ENCODE results near the gene MYOZ2. TPM values are rescaled to one million over a fixed set of nuclear protein-coding genes. Genes with fewer than 3 reads are reported as not detected.

MYOZ2 gene
- total RNA-seq, 1 experiment from 2014 or later: not detected

- Mint-ChIP-seq H3K9me3 (ENCODE audit: unreplicated experiment) (no peaks in the 10 kb centered on the region), H3K27ac (ENCODE audit: low read depth, unreplicated experiment) (no peak overlapping the region)
These were observed 13.5 kb downstream of the MYOZ2 start for GRCh38 chr4:119149110-119149509.

DNA sequence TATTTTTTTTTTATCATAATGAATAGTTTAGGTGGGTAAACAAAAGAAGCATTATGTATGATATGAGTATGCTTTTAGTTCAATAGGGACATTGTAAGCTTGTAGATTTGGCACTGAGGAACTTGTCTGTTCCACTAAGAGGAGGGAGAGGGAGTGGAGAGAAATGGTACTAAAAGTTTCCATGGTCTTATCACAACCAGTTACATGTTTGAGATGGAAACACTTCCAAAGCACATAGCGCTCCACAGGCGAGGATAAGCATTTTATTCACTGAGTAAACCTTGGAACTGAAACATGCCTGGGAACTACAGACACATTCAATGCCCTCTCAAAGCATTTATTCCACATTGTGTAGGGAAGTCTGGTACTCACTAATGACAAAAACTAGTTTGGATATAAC, 15.5 kb downstream of the MYOZ2 start:
- CTCF ChIA-PET: no interaction called here
- Mint-ChIP-seq H3K9me3 (ENCODE audit: unreplicated experiment) (peaks cover 6% of the 10 kb centered on the region), H3K4me1 (ENCODE audit: insufficient read depth, unreplicated experiment) (no peaks in the 10 kb centered on the region), H3K36me3 (ENCODE audit: insufficient read depth, unreplicated experiment) (no peaks in the 10 kb centered on the region), H3K27ac (ENCODE audit: low read depth, unreplicated experiment) (no peak overlapping the region), H3K4me3 (ENCODE audit: unreplicated experiment) (no peak overlapping the region), H3K27me3 (ENCODE audit: insufficient read depth, unreplicated experiment) (no peaks in the 10 kb centered on the region)
- POLR2A ChIA-PET: no interaction called here
- no peak for DNase-seq (ENCODE audit: unreplicated experiment)
- no TSS peak for BruUV-seq (replicated peaks)
- intact Hi-C loops (cut with micrococcal nuclease): no loop called here
- no peak for TF ChIP-seq CTCF (IDR thresholded peaks at IDR 0.05; ENCODE audit: unreplicated experiment)

More at GRCh38 chr4:119149110-119149509, 13.5 kb downstream of the MYOZ2 start:
- intact Hi-C loops (cut with micrococcal nuclease): no loop called here
- Mint-ChIP-seq H3K4me1 (ENCODE audit: insufficient read depth, unreplicated experiment) (no peaks in the 10 kb centered on the region), H3K4me3 (ENCODE audit: unreplicated experiment) (no peak overlapping the region), H3K27me3 (ENCODE audit: insufficient read depth, unreplicated experiment) (no peaks in the 10 kb centered on the region), H3K36me3 (ENCODE audit: insufficient read depth, unreplicated experiment) (no peaks in the 10 kb centered on the region)
- ChIA-PET POLR2A (no interaction called here), CTCF (interaction anchor here (1.3 to 1.4 kb wide), 2 partner anchors 15 to 62 kb away, joined by 4 read pairs; no protein-coding TSS in a partner anchor)
- TF ChIP-seq CTCF (IDR thresholded peaks at IDR 0.05; ENCODE audit: unreplicated experiment): no peak
- no TSS peak for BruUV-seq (replicated peaks)
- no peak for DNase-seq (ENCODE audit: unreplicated experiment)

GRCh38 chr4:119152741-119153140, 17.1 kb downstream of the MYOZ2 start:
- DNase-seq (ENCODE audit: unreplicated experiment): no peak
- Mint-ChIP-seq H3K27ac (ENCODE audit: low read depth, unreplicated experiment) (no peak overlapping the region), H3K4me1 (ENCODE audit: insufficient read depth, unreplicated experiment) (no peaks in the 10 kb centered on the region), H3K4me3 (ENCODE audit: unreplicated experiment) (no peak overlapping the region), H3K36me3 (ENCODE audit: insufficient read depth, unreplicated experiment) (no peaks in the 10 kb centered on the region), H3K9me3 (ENCODE audit: unreplicated experiment) (peaks cover 6% of the 10 kb centered on the region), H3K27me3 (ENCODE audit: insufficient read depth, unreplicated experiment) (no peaks in the 10 kb centered on the region)
- no TSS peak for BruUV-seq (replicated peaks)
- POLR2A ChIA-PET: no interaction called here
- no peak for TF ChIP-seq CTCF (IDR thresholded peaks at IDR 0.05; ENCODE audit: unreplicated experiment)
- intact Hi-C loops (cut with micrococcal nuclease): no loop called here
- CTCF ChIA-PET: no interaction called here

DNA sequence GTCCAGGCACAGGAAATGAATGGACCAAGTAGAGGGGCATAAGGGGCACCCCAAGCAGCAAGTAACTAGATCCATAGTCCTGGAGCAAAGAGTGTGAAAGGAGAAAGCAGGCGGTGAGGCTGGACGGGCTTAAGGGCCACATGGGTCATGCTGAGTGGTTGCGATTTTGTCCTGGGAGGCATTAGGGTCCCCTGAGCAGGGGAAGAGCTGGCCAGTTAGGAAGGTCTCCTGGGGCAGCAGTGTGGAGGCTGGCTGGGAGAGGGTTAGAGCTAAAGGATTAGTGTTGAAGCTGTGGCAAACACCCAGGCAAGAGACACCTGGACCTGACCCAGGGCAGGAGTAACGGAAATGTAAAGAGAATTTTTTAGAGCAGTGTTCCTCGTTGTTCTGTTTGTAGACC, 26.5 kb downstream of the MYOZ2 start:
- no peak overlapping the region for H3K4me3 Mint-ChIP-seq (ENCODE audit: unreplicated experiment)
- CTCF ChIA-PET: no interaction called here
- no peak overlapping the region for H3K27ac Mint-ChIP-seq (ENCODE audit: low read depth, unreplicated experiment)
- POLR2A ChIA-PET: no interaction called here
- DNase-seq (ENCODE audit: unreplicated experiment): no peak
- H3K36me3 Mint-ChIP-seq (ENCODE audit: insufficient read depth, unreplicated experiment): no peaks in the 10 kb centered on the region
- peaks cover 6% of the 10 kb centered on the region for H3K9me3 Mint-ChIP-seq (ENCODE audit: unreplicated experiment)
- no TSS peak for BruUV-seq (replicated peaks)
- H3K4me1 Mint-ChIP-seq (ENCODE audit: insufficient read depth, unreplicated experiment): no peaks in the 10 kb centered on the region
- H3K27me3 Mint-ChIP-seq (ENCODE audit: insufficient read depth, unreplicated experiment): no peaks in the 10 kb centered on the region
- TF ChIP-seq CTCF (IDR thresholded peaks at IDR 0.05; ENCODE audit: unreplicated experiment): no peak
- intact Hi-C loops (cut with micrococcal nuclease): no loop called here

Measured in MCF 10A (cell line).